HG03135 (cell line): ENCODE results near the gene UCP3.

Experiments
- ATAC-seq: cut with Tn5 transposase; IDR thresholded peaks from one replicate; pipeline ENCODE4 v1.9.1; 2021; ENCODE audit warnings: mild to moderate bottlenecking, moderate library complexity; ENCODE audit not compliant: unreplicated experiment

Gene UCP3

DNA sequence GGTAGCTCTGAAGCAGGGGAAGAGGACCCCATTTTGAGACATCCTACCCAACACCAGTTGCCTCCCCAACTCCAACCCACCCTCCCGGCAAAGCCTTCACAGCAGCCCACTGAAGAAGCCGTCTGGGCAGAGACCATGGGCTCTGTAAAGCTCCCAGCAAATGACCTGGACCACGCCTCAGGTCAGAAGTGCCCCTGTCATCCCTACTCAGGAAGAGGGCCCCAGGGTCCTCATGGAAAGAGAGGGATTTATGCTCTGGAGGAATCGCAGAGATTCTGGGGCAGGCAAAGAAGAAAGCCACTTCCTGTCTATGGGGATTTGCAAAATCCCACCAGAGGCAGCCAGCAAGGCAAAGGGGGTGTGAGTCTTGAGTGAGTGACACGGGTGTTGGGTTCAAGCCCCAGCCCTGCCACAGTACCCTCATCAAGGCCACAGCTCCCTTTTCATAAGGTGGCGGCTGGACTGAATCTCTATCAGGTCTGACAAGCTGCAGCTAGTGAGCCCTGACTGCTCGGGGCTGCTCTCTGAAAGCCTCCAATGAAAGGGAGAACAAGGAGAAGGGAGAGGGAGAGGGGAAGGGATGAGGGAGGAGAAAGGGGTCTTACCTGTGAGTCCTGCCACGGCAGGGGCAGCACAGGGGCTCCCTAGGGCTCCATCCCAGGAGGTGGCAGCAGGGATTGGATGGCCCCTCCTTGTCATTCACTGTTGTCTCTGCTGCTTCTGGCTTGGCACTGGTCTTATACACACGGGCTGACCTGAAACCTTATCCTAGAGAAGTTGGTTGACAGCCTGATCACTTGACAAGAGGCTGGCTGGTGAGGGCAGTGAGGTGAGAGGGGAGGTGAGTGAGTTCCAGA lies at the start of gene UCP3:
Gene UCP3 (minus strand): TSS at position 713 of the 857 bp plus-strand sequence. CDS start 2,043 bp downstream, outside the sequence.
- ATAC-seq: no peak

DNA sequence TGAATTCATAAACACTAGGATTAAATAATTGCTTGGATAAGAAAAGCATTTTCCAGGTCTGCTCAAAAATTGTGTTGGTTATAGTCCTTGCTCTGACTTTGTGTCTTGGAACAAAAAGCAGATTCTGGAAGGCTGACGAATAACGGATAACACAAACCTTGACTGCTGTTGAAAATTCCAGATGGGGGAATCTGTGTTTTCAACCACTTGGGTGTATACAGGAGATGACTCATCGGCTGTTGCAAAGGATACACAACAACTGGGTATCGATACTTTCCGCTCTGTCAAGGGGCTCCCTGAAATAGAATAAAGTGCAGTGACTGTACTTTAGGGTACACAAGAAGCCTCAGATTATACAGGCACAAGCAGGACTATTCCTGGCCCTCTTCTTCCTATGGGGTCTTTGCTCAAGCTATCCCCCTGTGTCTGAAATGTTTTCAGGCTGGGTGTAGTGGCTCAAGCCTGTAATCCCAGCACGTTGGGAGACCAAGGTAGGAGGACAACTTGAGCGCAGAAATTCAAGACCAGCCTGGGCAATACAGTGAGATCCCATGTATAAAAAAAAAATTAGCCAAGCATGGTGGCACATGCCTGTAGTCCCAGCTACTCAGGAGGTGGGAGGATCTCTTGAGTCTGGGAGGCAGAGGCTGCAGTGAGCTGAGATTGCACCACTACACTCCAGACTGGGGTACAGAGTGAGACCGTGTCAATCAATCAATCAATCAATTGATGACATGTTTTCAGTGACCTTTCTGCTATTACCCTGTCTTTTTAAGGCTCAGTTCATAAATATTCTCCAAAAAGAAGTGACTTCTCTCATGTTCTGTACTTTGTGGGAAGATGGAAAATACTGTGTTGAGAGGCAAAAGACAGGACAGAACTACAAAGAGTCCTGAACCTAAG lies 48.6 kb upstream of the UCP3 start:
- ATAC-seq: no peak

GRCh38 chr11:74055938-74056337 lies 47.1 kb upstream of the UCP3 start:
- ATAC-seq: no peak

GRCh38 chr11:74050465-74050864 lies 41.6 kb upstream of the UCP3 start:
- no peak for ATAC-seq

DNA sequence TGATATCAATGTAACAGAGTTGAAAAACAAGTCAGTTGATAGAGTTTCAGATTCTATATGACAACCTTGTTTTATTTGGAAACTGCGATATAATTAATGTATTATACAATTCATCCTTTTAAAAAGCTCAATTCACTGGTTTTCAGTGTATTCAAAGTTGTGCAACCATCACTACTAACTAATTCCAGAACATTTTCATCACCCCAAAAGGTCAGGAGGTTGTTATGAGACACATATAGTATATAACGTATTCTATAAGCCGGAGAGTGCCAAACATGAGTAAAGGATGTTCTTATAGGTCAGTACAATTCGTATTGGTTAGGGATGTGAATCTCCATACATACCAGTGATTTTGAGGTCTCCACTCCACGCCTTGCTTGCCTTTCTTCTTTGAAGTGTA lies 40.1 kb upstream of the UCP3 start:
- no peak for ATAC-seq

- ATAC-seq: no peak
Measured at GRCh38 chr11:74044538-74044937, 35.7 kb upstream of the UCP3 start.

DNA sequence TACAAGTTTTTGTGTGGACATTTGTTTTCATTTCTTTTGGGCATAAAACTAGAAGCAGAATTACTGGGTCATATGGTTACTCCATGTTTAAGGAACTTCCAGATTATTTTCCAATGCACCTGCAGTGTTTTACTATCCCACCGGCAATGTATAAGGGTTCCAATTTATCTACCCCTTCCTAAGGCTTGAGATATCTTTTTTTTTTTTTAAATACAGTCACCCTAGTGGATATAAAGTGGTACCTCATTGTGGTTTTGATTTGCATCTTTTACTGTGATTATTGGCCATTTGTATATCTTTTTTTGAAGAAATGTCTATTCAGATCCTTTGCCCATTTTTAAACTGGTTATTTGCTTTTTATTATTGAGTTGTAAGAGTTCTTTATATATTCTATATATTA lies 34.6 kb upstream of the UCP3 start:
- ATAC-seq: no peak

DNA sequence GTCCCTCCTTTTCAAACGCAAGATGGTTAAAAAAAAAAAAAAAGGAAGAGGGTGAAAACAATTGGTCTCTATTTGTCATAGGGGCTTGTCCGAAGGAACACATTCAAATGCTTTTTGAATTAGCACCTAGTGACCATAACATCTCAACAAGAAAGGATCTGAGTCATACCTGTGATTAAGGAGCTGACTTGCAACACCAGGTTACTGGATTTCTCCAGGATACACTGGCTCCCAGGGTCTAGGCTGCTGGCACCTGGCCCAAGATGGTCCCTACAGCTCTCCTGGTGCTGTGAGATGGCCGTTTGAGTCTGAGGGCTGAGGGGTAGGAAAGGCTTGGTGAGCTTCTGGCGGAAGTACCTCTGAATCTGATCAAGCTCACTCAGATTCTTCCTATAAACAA lies 28.4 kb upstream of the UCP3 start:
- no peak for ATAC-seq

DNA sequence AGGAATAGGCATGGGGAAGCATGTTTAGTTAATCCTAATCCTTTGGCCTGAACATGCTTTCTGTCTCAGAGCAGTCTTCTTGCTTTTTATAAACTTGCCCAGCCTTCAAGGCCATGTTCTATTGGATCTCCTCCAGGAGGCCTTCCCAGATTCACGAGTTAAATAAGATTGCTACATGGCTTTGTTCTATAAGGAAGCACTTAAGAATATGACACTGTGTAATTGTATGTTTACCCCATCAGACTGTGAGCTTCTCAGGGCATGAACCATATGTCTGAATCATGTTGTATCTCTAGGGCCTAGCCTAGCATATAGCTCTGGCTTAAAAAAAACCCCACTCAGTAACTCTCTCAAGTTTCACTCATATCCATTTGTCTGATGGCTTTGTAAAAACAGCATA lies 26.4 kb upstream of the UCP3 start:
- ATAC-seq: no peak

DNA sequence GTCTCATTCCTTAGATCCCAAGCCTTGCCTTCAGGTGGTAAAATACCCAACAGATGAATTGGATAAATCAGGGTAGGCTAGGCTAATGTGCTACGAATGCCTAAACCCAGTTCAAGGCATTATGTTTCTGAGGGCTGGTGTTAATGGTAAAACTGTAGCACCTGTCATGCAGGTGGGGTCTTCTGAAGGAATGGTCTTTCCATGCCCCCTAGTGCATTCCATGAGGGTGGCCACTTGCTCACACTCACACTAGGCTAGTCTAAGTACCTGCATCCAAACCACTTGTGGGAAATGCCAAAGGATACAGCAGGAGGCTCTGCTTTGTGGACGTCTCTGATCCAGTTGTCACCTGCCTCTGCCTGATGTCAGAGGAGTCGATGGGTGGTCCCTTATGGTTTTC lies 24.2 kb upstream of the UCP3 start:
- ATAC-seq: no peak

- ATAC-seq: no peak
Measured at GRCh38 chr11:74030723-74031676, 22.1 kb upstream of the UCP3 start.

GRCh38 chr11:74025467-74026166 lies 16.7 kb upstream of the UCP3 start:
- ATAC-seq: no peak

- no peak for ATAC-seq
Measured at GRCh38 chr11:74024261-74025029, 15.6 kb upstream of the UCP3 start.

- ATAC-seq: no peak
Measured at GRCh38 chr11:74023276-74023675, 14.4 kb upstream of the UCP3 start.

GRCh38 chr11:74022546-74022945 lies 13.7 kb upstream of the UCP3 start:
- ATAC-seq: no peak

- no peak for ATAC-seq
Measured at GRCh38 chr11:74021998-74022397, 13.1 kb upstream of the UCP3 start.

DNA sequence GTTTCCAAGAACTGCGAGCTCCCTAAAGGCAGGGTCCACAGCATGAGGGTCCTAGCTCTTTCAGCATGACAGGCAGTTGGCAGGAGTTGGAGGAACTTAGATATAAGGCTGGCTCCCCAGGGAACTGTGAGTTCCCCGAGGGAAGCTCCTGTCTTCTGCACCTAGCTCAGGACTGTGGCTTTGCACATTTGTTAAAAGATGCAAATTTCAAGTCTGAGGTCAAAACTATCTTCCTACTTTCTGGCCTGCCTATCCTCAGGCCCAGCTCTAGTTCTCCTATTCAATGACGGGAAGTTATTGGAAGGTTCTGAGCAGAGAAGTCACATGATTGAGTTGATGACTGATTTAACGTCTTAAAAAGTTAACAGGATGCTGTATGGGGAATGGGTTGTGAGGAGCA lies 11.7 kb upstream of the UCP3 start:
- no peak for ATAC-seq

- ATAC-seq: no peak
Measured at GRCh38 chr11:74019860-74020259, 11.0 kb upstream of the UCP3 start.

DNA sequence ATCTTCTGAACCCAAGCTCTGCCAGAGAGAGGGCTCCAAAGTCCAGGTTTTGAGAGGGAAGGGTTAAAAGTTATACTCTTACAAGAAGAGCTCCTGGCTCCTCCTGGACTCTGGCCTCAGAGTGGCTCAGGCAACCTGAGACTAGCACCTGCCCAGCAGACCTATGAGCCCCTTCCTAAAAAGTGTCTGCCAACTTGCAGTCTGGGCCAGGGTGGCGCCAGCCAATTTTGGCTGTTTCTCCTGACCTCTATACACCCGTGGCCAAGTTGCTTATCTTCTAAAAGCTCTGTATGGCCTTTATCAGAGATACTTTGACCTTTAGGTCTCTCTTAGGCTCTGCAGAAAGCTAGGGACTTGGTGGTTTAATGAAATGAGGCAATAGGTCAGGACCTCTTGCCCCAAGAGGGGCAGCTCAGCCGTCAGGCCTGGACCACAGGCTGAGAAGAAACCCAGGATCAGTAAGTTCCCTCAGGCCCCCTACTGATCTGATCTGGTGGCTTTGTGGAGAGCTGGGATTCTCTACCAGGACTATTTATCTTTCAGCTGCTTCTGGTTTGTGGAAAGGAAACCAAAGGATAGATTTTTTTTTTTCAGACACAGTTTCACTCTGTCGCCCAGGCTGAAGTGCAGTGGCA lies 10.3 kb upstream of the UCP3 start:
- ATAC-seq: no peak
